HG03025 (cell line): ENCODE results near the gene TANC1.
A peak's percentile ranks its signal among the peaks of the same experiment; 100 is the strongest.

ENCODE experiments used
- ATAC-seq: cut with Tn5 transposase; IDR thresholded peaks from one replicate; pipeline ENCODE4 v1.9.1; 2021; ENCODE audit warnings: mild to moderate bottlenecking, moderate library complexity; ENCODE audit not compliant: unreplicated experiment, low FRiP score

Gene TANC1

GRCh38 chr2:158960193-158960592 lies 8.2 kb upstream of the TANC1 start:
- no peak for ATAC-seq

- ATAC-seq, result no peak
Measured at GRCh38 chr2:158962074-158962473, 6.4 kb upstream of the TANC1 start.

- ATAC-seq, result no peak
Measured at GRCh38 chr2:158963071-158963470, 5.4 kb upstream of the TANC1 start.

GRCh38 chr2:158965107-158965506 lies 3.3 kb upstream of the TANC1 start:
- ATAC-seq, result no peak

GRCh38 chr2:158965641-158966040 lies 2.8 kb upstream of the TANC1 start:
- no peak for ATAC-seq

- ATAC-seq, result no peak
Measured at GRCh38 chr2:158966312-158966711, 2.1 kb upstream of the TANC1 start.

- no peak for ATAC-seq
Measured at GRCh38 chr2:158967114-158967730, 1.2 kb upstream of the TANC1 start.

- no peak for ATAC-seq
Measured at GRCh38 chr2:158967731-158968395, 577 bp upstream of the TANC1 start.

GRCh38 chr2:158969162-158969714 lies 798 bp downstream of the TANC1 start:
- ATAC-seq, result peak; percentile 3

- no peak for ATAC-seq
Measured at GRCh38 chr2:158969715-158970240, 1.3 kb downstream of the TANC1 start.

- ATAC-seq, result no peak
Measured at GRCh38 chr2:158970241-158970751, 1.9 kb downstream of the TANC1 start.

GRCh38 chr2:158973116-158973956 lies 4.9 kb downstream of the TANC1 start:
- ATAC-seq, result no peak

GRCh38 chr2:158975271-158975921 lies 7.0 kb downstream of the TANC1 start:
- no peak for ATAC-seq

GRCh38 chr2:158979772-158980171 lies 11.3 kb downstream of the TANC1 start:
- no peak for ATAC-seq

- ATAC-seq, result no peak
Measured at GRCh38 chr2:158984604-158985135, 16.2 kb downstream of the TANC1 start.

- ATAC-seq, result no peak
Measured at GRCh38 chr2:158988501-158988900, 20.1 kb downstream of the TANC1 start.

GRCh38 chr2:158989165-158989564 lies 20.7 kb downstream of the TANC1 start:
- no peak for ATAC-seq

- no peak for ATAC-seq
Measured at GRCh38 chr2:158990397-158991214, 22.2 kb downstream of the TANC1 start.

- ATAC-seq, result no peak
Measured at GRCh38 chr2:158993030-158993429, 24.6 kb downstream of the TANC1 start.
